ENCODE data around the gene UNCX.

GRCh38 chr7:1227814-1228544 is 4.7 kb upstream of the UNCX start:
- TF ChIP-seq RCOR1 (IDR thresholded peaks at IDR 0.05; ENCODE audit: insufficient replicate concordance, low read length) = no peak
- TF ChIP-seq POLR2A (IDR thresholded peaks at IDR 0.05; ENCODE audit: low read depth, low read length) = no peak
- TF ChIP-seq RAD21 (IDR thresholded peaks at IDR 0.05; ENCODE audit: low read length) = no peak

All from IMR-90 (cell line).